Measurements from ENCODE around the gene MRPL43.
A peak's percentile ranks its signal among the peaks of the same experiment; 100 is the strongest.

The MRPL43 gene

GRCh38 chr10:100970076-100970913 lies 17.0 kb downstream of the MRPL43 start:
- DNase-seq (ENCODE audit: extremely low spot score) = peak; percentile 56
- POLR2A ChIA-PET = no interaction called here
- TF ChIP-seq, protein P1, sequence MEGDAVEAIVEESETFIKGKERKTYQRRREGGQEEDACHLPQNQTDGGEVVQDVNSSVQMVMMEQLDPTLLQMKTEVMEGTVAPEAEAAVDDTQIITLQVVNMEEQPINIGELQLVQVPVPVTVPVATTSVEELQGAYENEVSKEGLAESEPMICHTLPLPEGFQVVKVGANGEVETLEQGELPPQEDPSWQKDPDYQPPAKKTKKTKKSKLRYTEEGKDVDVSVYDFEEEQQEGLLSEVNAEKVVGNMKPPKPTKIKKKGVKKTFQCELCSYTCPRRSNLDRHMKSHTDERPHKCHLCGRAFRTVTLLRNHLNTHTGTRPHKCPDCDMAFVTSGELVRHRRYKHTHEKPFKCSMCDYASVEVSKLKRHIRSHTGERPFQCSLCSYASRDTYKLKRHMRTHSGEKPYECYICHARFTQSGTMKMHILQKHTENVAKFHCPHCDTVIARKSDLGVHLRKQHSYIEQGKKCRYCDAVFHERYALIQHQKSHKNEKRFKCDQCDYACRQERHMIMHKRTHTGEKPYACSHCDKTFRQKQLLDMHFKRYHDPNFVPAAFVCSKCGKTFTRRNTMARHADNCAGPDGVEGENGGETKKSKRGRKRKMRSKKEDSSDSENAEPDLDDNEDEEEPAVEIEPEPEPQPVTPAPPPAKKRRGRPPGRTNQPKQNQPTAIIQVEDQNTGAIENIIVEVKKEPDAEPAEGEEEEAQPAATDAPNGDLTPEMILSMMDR (IDR thresholded peaks at IDR 0.05; ENCODE audit: control extremely low read depth, extremely low read depth, low read depth, missing control alignments) = no peak
- CTCF ChIA-PET = interaction anchor here (1.1 to 2.4 kb wide), 5 partner anchors 12 to 56 kb away, joined by 3 to 7 read pairs (median 6); no protein-coding TSS in a partner anchor

DNA sequence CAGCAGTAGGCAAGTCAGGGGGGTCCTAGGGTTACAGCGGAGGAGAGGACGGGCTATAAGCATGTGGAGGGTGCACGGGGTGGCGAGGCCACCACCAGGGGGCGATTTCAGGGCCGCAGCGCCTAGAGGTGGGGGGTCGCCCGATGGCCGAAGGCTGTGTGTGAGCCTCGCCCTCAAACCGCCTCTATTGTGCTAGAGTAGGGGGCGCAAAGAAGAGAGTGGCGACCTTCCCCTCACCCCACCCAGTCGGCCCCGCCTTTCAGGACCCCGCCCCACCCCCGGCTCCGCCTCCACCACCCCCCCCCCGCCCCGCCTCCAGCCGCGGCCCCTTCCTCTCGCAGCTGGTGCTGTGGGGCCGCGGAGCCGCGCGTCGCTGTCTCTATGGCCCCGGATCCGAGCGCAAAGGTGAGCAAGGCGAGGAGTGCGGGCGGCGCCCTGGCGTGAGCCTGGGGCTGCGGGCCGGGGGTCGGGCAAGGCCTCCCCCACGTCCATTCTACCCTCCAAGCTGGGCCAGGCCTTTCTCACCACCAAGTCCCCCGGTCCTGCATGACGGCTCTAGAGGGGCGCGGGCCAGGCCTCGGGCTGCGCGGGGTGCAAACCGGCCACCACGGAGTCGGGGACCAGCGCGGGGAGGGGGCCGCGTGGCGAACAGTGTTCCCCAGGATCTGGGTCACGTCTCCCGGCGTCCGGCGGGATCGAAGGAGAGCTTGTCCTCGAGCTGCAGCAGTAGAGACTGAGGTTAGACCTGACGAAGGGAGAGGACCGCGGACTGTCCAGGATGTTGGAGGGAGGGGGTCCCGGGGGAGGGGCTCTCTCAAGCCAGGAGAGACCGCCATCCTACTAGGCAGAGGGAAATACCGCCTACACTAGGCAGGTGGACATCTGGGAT lies 17.9 kb downstream of the MRPL43 start, which contains the start of gene SEMA4G:
Gene SEMA4G, plus strand, starts transcription at position 318 of the 889 bp plus-strand sequence. CDS start 3,409 bp downstream, outside the sequence.
- POLR2A ChIA-PET = no interaction called here
- TF ChIP-seq, protein P1 (IDR thresholded peaks at IDR 0.05; ENCODE audit: control extremely low read depth, extremely low read depth, low read depth, missing control alignments) = peak; percentile 70
- peak; percentile 74 for DNase-seq (ENCODE audit: extremely low spot score)
- CTCF ChIA-PET = interaction anchor here (0.8 to 3.2 kb wide), 12 partner anchors 11 to 55 kb away, joined by 3 to 13 read pairs (median 6); no protein-coding TSS in a partner anchor

DNA sequence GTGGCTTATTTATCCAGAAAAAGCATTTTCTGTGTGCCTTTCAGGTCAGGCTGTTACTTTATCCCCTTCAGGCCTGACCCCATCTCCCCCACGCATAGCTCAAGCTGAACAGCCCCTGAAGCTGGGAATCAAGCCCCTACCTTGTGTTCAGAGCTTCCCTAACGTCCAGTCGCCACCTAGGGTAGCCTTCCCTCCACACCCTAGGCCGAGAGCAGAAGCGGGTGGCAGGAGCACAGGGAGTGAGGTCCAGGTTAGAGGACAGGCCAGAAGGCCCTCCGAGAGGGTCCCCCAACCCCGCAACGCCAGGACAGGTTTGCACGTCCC lies 18.5 kb downstream of the MRPL43 start:
- TF ChIP-seq, protein P1 (IDR thresholded peaks at IDR 0.05; ENCODE audit: control extremely low read depth, extremely low read depth, low read depth, missing control alignments) = no peak
- DNase-seq (ENCODE audit: extremely low spot score) = no peak
- POLR2A ChIA-PET = no interaction called here
- CTCF ChIA-PET = interaction anchor here (0.8 to 3.2 kb wide), 12 partner anchors 11 to 54 kb away, joined by 3 to 13 read pairs (median 6); no protein-coding TSS in a partner anchor

DNA sequence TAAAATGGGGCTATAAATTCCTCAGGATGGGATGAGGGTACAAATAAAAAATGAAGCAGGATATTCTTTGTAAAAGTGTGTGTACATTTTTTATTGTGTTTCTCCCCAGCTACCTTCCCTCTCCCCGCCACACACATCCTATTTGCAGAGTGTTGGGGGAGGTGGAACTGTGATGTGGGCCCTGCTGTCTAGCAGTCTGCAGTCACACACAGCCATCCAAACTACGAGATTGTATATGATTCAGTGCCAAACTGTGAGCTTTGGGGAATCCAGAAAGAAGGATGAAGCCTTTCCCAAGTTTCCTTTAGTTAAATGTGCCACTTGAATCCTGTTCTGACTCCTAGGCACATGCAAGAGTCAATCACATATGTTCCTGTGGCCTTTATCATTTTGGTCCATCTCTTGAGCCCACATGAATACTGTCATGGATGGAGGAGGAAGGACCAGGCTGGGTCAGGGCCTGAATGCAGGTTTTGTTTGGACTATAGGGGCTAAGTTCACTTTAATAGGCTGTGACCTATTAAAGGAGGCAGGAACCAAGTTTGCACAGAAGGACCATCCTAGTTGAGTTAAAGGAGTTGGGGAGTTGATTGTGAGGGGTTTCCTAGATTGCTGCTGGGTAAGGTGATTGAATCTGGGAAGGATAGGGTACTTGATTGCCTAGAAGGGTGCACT lies 19.1 kb downstream of the MRPL43 start:
- ChIA-PET CTCF (interaction anchor here (0.8 to 3.2 kb wide), 14 partner anchors 10 to 54 kb away, joined by 3 to 13 read pairs (median 6); partner anchors contain the start of gene LZTS2), POLR2A (no interaction called here)
- TF ChIP-seq, protein P1 (IDR thresholded peaks at IDR 0.05; ENCODE audit: control extremely low read depth, extremely low read depth, low read depth, missing control alignments) = no peak
- DNase-seq (ENCODE audit: extremely low spot score) = no peak

DNA sequence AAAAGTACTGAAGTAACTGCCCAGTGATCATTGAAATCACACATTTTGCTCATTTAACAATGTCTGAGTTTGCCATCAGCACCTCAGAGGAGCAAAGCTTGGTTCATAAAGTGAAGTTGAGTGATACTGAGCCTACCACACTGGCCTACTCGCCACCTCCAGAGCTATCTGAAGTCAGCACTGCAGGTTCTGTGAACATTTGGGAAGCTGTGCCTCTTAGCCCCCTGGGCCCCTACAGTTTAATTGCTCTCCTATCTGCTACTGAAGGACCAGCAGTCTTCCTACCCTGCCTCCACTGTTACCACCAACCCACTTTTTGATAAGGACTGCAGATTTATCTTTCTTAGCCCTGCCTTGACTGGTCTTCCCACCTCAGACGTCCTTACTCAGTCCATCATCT lies 20.0 kb downstream of the MRPL43 start:
- CTCF ChIA-PET = interaction anchor here (0.9 to 3.2 kb wide), 9 partner anchors 9 to 128 kb away, joined by 3 to 13 read pairs (median 4); partner anchors contain the start of gene LZTS2
- TF ChIP-seq, protein P1 (IDR thresholded peaks at IDR 0.05; ENCODE audit: control extremely low read depth, extremely low read depth, low read depth, missing control alignments) = no peak
- POLR2A ChIA-PET = no interaction called here
- no peak for DNase-seq (ENCODE audit: extremely low spot score)
